ENCODE data around the gene ZBTB20.

The ZBTB20 gene

DNA sequence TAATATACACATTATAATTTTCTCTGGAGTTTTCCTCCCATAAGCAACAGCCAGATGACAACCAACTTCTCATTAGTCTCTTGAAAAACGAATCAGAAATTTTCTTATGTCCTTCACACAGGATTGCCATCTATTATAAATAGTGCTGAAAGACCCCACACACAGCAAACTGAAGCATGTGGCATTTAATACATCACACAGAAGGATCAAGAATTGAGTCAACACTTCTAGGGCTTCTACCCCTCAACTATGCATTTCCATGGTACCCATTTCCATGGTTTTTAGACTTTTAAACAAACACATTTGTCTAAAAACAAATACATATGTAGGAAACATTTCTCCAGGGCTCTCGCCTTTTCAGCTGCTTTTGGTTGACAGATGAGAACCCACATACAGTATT is 282.1 kb downstream of the ZBTB20 start:
- no peak for DNase-seq

DNA sequence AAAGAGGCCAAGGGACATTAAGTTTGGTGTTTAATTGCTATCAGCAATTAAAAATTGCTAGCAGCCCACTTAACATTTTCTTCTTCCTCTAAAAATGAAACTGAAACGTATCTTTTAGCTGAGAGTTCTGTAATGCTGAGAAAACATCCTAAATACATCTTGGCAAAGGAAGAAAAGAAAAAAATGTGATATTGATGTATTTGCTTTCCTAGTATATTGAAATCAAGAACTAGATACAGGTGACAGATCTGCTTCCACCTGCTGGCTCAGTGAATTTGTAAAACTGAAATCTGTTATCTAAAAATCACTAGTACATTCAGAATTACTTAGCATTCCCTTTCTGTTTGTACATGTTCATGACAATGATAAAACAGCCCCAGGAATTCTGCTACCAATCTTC is 283.2 kb downstream of the ZBTB20 start:
- no peak for DNase-seq

GRCh38 chr3:114861666-114862065 is 285.4 kb downstream of the ZBTB20 start:
- DNase-seq = peak; percentile 44

GRCh38 chr3:114860531-114860930 is 286.6 kb downstream of the ZBTB20 start:
- no peak for DNase-seq

- DNase-seq = no peak
Measured at GRCh38 chr3:114858329-114858728, 288.8 kb downstream of the ZBTB20 start.

GRCh38 chr3:114857299-114857701 is 289.8 kb downstream of the ZBTB20 start:
- no peak for DNase-seq

DNA sequence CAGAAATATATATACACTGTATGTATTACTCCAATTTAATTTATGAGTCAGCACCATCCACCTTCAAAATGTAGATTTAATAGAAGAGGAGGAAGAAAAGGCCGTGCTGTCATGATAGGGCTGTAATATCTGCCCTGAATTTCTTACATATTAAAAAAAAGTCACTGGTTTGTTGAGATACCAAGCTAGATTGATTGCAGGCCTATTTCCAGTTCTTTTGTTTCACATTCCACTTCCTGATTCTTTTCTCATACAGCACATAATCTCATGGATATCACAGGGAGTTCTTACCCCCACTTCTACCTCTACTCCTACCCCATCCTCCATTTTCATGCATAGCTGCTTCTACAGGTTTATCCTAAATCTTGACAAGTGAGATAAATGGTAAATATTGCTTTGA is 290.3 kb downstream of the ZBTB20 start:
- DNase-seq = no peak

DNA sequence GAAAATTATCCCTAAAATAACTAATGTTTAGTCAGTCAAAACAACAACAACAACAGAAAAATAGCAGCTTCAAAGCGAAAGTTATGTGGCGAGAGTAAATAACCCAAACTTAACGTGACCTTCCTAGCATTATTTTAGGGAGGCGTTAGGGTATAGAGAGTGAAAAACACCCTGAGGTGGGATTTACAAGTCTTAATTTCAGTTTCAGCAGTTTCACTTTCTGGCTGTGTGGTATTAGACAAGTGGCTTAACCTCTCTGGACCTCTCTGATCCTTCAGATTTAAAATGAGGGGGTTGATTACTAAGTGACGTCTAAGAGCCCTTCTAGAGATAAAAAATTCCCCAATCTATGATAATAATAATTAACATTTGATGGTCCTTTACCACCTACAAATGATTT is 291.2 kb downstream of the ZBTB20 start:
- no peak for DNase-seq

DNA sequence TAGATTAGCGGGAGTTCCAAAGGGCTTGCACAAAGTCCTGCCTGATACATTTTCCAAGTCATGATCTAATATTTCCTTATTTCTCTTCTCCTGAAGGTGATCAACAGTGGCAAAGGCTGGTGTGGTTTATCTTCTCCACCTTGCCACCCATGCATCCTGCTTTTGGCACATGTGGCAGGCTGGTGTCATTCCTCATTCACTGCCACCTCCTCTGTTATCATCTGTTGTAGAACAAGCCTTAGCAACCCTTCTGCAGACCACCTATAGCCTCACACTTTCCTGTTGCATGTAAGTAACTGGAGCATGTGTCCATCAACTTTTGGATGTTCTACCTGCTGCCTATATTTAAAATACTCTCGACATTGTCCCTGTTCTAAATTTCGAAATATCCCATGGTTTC is 294.1 kb downstream of the ZBTB20 start:
- DNase-seq = no peak

DNA sequence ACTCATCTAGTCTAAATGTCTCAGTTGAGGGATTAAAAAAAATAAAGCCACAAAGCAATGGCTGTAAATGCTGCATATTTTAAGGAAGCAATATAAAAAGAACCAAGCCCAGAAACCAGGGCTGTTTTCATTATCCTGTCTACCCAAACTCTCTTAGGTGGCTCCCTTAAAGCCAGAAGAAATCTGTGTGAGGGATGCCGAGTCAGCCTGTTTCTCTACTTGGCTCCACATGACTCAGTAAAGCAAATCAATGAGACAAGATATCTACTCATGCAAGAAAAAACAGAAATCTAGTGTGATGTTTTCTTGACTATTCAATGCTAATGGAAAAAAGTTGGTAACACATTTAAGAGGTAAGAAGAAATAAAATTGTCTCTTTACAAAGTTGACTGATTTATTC is 296.2 kb downstream of the ZBTB20 start:
- no peak for DNase-seq

- no peak for DNase-seq
Measured at GRCh38 chr3:114848643-114849350, 298.3 kb downstream of the ZBTB20 start.

DNA sequence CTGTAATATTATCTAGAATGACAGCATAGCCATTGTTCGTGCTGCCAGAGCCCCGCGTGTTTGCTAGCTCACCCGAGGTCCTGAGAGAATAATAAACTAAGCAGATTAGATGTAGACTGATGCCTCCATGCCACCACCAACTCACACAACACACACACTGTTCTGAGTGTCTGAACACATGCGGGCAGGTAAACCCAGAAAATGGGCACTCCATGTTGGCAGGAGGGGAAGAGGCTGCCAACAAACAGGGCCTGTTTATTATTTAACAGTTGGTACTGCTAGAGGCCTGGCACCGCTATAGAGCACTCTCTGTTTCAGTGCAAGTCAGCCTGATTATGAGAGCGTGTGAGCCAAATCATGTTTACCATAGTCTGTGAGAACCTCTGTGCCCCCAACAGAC is 299.0 kb downstream of the ZBTB20 start:
- no peak for DNase-seq

GRCh38 chr3:114847564-114847963 is 299.5 kb downstream of the ZBTB20 start:
- DNase-seq = peak; percentile 44

GRCh38 chr3:114846779-114847178 is 300.3 kb downstream of the ZBTB20 start:
- DNase-seq = no peak

DNA sequence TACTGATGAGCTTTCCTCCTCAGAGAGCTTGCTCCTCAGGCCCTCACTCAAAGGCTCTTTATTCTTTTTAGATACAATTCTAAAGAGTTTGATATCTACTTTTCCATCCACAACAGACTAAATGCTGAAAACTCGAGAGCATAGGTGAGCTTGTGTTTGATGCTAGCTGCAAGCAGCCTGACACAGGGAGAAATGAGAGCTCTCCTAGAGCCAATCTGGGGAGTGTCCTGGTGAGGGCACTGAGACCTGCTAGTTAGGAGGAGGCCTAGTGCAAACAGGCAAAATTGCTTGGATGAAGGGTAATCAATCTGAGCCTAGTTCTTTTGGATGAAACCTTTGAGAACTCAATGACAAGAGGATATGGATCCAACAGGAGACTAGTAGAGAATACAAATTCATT is 300.8 kb downstream of the ZBTB20 start:
- DNase-seq = no peak

GRCh38 chr3:114841515-114841914 is 305.6 kb downstream of the ZBTB20 start:
- no peak for DNase-seq

GRCh38 chr3:114839476-114839875 is 307.6 kb downstream of the ZBTB20 start:
- no peak for DNase-seq

DNA sequence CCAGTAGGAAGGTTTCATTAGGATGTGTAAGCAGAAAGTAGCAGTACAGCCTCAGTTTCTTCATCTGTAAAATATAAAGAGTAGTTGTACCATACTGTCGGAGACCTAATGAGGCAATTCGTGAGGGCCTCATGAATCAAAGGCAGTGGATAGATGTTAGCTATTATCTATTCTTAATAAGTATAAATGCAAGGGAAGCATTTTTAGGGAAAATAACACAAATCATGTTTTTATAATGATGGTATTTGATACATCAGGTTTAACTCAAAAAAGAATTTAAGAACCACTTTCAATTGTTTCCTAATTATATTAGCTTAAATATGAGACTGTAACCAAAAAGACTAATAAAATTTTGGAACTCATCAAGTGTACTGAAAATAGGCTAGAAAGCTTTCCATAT is 309.1 kb downstream of the ZBTB20 start:
- no peak for DNase-seq

DNA sequence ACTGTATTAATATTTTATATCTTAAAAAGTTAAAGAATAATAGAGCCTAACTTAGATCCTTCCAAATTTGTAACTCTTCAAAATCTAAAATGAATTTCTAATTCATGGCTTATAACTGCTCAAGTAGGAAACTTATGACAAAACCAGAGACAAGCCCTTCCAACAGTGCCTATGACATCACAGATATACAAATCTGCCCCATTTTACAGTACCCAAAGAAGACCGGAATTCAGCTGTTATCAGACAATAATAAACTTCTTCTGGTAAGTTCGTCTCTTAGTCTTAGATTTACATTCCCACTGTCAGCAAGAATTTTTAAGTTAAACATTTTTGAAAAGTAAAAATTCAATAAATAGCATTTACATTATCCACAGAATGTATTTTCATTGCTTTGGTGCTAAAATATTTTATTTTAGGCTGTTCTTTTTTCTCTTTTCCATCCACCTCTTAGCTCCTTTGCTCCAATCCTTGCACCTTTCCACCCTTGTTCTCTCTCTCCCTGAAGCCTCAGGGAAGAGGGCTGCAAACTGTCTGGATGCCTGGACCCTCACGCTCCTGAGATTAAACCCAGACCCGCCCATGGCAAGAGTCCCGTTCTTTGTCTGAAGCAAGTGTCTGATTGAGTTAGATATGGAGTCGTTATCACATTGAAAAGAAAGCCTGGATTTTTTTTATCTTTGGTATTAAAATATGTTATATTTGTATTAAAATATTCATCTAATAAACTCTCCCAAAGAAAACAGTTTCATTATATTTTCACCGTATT is 312.7 kb downstream of the ZBTB20 start:
- DNase-seq = no peak

DNA sequence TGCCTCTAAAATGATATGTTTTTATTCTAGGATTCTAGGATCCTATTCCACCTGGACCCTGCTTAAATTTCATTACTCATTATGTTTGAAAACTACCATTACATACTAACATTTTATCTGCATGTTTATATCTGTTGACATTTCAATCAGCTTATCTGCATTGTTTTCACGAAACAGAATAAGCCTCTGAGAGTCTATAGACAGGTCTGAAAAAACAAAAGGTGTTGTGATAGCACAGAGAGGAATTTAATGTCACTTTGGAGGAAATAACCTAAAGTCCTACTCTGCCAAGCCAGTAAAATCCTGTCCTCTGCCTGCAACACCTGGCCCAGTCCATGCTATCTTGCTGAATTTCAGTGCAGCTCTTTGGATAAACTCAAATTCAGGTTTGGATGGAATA is 315.2 kb downstream of the ZBTB20 start:
- DNase-seq = no peak

DNA sequence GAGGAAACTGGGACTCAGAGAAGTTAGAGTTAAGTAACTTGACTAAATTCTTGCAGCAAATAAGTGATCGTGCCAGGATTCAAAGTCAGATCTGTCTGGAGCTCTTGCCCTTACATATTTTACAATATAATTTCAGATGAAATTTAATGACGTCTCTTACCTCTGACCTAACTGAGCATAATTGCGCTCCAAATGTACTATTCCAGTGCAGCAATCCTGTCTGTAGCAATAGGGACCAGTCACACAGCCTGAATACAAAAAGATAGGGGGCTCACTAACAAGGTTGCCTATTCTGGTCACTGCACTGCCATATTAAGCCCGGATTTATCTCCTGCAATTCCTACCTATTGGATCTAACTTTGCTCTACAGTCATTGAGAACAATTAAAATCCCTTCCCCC is 316.4 kb downstream of the ZBTB20 start:
- no peak for DNase-seq

DNA sequence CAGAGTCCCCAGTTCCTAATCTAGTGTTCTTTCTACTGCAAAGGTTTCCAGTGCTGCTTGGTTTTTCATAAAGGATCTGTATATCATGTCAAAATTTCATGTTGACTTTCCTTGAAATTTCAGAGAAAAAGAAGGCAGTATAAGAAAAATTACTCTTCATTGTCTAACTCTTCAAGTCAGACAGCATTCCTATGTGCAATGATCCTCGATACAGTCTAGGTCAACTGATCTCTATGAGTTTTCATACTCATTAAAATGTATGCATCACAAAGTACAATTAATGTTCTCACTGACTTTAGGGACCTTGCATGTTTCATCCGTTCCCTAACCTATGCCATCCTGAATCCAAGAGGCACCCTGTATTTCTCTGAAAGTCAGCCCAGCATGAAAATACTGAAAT is 317.3 kb downstream of the ZBTB20 start:
- no peak for DNase-seq

- DNase-seq = peak; percentile 60
Measured at GRCh38 chr3:114827495-114827894, 319.6 kb downstream of the ZBTB20 start.

DNA sequence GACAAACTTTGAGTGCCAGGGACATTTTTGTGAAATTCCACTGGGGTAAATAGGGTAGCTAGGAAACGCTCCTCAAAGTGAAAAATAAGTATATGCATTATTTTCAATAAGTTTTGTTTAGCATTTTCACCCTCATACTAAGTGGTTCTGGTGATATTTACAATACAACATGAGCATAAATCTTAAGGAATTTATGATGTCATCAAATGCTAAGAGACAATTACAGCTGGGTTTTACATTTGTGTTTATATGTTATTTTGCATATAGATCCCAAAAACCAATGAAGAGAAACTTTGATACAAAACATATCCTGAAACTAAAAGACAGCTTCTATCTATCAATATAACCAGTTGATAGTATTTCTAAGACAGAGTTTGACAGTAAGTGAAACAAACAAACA is 323.1 kb downstream of the ZBTB20 start:
- no peak for DNase-seq

DNA sequence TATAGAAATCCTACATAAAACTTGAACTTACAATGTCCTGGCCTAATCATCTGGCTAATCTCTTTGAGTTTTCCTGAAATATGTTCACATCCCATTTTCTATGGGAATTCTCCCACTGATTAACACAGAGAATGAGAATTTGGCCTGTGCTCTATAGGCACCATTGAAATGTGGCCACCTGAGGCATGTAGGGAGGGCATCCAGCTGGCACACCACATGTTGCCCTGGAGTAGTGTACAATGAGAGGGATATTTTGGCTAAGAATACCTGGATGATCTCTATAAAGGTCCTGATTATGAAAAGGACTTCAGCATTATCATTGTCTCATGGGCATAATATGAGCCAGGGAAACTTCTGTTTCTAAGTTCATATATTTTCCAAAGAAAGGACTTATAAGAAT is 324.0 kb downstream of the ZBTB20 start:
- no peak for DNase-seq

Measured in SHP77 treated with DMSO at 0.1 percent for 48 hours (cell line).